ENCODE data around the gene RPTOR.

RPTOR gene

GRCh38 chr17:80893604-80894438, 349.2 kb downstream of the RPTOR start:
- DNase-seq (ENCODE audit: low spot score), result no peak

GRCh38 chr17:80894439-80894721, 349.7 kb downstream of the RPTOR start:
- no peak for DNase-seq (ENCODE audit: low spot score)

DNA sequence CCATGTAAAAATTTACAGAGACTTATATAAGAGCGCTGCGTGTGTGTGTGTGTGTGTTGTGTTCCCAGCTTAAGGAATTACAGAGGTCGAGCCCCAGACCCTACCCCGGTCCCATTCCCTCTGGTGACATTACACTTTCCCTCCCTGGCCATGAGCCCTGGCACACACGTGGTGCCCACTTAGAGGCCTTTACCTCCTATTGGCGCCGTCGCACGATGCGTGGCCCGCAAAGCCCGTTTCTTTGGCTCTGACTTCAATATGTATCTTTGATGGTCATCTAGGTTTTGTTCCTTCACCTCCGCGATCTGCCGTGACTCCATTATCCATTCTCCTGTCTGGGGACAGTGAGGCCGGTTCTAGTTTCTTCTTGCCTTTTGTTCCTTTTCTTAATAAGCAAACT, 350.1 kb downstream of the RPTOR start:
- no peak for DNase-seq (ENCODE audit: low spot score)

- no peak for DNase-seq (ENCODE audit: low spot score)
These were observed 350.7 kb downstream of the RPTOR start for GRCh38 chr17:80895366-80895765.

DNA sequence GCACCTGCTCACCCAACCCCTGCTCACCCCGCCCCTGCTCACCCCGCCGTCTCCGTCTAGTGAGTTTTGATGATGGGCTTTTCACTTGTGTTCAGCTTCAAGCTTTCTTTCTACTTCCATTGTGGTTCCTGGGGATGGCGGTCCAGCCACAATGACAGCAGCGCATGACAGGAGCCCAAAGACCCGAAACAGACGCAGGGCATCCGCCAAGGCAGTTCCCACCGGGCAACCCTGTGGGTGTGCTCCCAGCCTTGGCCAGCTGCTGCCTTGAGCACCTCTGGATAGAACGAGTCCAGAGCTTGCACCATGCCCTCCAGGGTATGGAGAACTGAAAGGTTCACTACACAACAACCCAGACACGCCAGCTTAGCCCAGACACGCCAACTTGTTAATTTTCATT, 354.1 kb downstream of the RPTOR start:
- no peak for DNase-seq (ENCODE audit: low spot score)

DNA sequence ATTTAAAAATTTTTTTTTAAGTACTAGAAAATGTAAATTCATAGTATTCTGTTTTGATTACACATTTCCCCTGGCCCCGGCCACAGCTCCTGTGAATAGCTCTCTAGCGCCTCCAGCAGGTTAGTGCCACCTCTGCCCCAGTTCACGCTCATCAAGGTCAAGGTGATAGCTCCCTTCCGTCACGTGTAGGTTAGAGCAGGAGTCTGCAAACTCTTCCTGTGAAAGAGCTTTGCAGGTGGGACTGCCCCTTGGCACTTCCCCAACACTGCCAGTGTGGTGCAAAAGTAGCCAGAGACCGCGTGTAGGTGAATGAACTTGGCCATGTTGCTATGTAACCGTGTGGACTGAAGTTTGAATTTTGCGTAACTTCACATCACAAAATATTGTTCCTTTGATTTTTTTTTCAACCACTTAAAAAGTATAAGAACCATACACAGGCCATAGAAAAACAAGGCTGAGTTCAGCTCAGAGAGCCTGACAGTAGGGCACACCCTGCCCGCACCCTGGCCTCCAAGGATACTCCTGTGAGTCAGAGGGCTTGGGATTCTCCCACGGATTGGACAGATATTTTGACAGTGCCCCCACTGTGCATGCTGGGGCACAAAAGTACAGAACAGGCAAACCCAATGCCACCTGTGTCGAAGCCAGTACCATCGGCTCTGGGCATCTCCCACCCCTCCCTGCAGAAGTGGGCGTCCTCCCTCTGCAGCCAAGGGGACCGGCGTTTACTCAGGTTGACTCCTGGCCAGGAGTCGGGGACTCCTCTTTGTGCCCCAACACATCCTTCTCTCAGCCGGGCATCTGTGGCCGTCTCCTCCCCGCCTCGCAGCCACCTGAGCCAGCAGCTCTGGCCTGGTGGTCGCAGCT, 355.0 kb downstream of the RPTOR start:
- DNase-seq (ENCODE audit: low spot score), result peak; percentile 37

GRCh38 chr17:80901319-80901718, 356.7 kb downstream of the RPTOR start:
- DNase-seq (ENCODE audit: low spot score), result no peak

- DNase-seq (ENCODE audit: low spot score), result no peak
These were observed 357.7 kb downstream of the RPTOR start for GRCh38 chr17:80902197-80902962.

GRCh38 chr17:80902963-80903611, 358.4 kb downstream of the RPTOR start:
- no peak for DNase-seq (ENCODE audit: low spot score)

DNA sequence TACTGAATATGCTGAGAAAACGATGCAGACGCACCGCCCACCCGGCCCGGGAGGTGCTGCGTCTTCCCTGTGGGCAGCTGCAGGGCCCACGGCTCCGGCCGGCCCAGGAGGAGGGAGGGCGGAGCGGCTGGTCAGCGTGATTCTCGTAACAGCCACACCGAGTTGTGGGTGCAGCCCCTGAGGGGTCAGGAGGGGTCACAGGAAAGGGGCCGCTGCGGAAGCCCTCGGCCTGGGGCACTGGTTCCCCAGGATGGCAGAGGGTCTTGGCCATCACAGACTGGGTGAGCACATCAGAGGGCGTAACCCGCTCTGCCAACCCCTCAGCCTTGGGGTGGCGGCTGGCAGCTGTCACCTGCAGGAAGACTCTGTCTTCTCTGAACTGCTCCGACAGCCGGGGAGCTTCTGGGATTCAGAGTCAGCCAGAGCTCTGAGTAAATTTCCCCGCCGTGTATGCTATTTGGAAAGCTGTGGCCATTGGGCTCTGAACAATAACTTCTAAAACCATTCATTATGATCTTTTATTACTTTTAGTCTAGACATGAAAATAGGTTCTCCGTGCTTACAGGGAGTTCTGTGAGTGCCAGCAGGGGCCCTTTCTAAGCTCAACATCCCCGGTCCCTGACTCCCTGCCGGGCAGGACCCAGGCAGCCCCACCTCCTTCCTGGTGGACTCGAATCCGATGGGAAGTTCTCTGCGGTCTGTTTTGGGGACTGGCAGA, 359.6 kb downstream of the RPTOR start:
- DNase-seq (ENCODE audit: low spot score), result no peak

- no peak for DNase-seq (ENCODE audit: low spot score)
These were observed 361.1 kb downstream of the RPTOR start for GRCh38 chr17:80905586-80906230.

- no peak for DNase-seq (ENCODE audit: low spot score)
These were observed 362.0 kb downstream of the RPTOR start for GRCh38 chr17:80906364-80907259.

- no peak for DNase-seq (ENCODE audit: low spot score)
These were observed 362.6 kb downstream of the RPTOR start for GRCh38 chr17:80907281-80907680.

DNA sequence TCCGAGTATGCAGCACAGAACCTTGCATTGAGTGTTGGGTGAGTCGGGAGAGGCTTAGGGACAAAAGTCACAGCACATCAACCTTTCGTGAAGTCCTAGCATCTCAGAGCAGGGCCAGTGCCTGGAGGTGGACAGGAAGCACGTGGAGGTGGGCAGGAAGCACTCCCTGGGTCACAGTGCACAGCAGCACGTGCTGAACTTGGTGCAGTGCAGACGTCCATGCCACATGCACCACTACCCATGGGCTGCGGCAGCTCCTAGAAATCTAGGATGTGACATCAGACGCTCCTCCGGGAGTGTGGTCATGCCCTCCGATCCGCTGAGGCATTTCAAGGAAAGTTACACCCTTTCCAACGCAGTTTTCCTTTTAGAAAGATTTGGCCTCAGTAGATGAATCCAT, 363.6 kb downstream of the RPTOR start:
- DNase-seq (ENCODE audit: low spot score), result no peak

DNA sequence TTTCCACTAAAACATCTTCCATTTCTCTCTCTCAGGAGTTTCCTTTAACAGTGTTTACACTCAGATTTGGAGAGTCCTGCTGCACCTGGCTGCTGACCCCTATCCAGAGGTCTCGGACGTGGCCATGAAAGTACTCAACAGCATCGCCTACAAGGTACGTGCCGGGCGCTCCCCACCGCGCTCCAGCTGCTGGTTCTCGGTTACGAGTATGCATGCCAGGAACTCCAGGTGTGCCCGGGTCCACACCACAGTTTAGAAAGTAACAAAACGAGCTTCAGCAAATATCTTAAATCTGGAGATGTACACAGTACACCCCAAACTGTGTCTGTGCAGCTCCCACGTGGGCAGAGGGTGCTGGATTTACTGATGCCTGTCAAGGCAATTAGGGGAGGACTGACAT, 364.1 kb downstream of the RPTOR start:
- no peak for DNase-seq (ENCODE audit: low spot score)

DNA sequence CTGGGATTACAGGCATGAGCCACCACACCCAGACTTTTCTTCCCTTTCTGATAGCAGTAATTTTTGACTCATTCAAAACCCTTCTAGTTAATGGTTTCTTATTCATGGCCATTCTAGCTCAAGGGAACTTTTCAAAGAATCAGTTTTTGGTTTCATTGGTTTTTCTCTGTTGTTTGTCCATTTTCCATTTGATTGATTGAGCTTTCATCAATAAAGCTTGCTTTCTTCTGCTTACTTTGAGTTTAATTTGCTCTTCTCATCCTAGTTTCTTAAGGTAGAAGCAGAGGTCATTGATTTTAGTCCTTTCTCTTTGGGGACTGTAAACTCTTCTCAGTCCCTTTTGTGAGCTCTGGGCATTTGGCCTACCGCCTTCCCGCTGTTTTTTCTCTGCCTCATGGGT, 365.0 kb downstream of the RPTOR start:
- DNase-seq (ENCODE audit: low spot score), result no peak

DNA sequence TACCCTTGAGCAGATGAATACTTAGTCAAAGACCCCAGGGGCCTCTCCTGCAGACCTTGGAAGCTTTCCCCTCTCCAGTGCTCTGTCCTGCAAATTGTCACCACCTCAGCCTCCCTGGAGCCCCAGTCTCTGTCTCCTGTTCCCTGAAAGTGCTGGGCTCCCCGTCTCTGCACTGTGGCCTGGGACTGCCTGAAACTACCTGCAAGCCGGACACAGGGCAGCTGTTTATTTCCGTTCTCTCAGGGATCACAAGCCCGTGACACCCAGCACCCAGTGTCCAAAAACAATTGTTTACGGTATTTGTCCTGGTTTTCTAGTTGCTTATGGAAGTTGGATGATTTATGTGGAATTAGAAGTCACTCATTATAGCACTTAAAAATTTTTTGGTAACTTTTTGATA, 365.4 kb downstream of the RPTOR start:
- no peak for DNase-seq (ENCODE audit: low spot score)

- no peak for DNase-seq (ENCODE audit: low spot score)
These were observed 367.8 kb downstream of the RPTOR start for GRCh38 chr17:80912476-80912875.

DNA sequence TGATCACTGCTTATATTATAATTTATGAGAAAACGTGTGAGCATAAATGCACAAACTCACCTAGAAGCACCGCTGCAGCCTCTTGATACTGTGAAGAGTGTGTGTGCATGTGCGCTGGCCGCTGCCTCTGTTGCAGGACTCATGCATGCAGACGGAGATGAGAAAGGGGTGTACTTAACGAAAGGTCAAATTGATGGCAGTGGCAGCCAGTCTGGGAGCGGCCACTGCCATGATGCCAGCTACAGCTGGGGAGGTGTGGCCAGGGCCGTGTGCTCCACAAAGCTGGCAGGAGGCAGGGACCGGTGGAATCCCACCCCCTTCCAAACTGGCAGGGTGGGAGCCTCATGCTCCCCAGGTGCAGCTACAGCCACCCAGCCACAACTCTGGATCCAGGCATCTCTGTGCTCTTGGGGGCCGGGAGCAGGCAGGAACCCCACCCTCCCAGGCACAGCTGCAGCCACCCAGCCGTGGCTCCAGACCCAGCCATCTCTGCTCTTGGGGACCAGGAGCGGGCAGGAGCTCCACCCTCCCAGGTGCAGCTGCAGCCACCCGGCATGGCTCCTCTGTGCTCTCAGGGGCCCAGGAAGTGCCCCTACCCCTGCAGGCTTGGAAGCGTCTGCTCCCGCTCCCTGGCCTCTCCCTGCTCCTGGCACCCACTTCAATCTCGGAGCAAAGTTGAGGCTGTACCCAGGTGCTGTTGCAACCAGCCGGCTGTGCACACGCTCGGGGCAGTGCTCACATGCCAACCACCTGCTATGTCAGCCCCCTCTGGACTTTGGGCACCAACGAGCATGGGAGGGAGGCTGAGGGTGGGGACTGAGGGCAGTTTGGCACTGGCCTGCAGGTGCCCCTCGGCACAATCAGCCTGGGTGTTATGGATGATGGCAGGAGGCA, 369.5 kb downstream of the RPTOR start:
- no peak for DNase-seq (ENCODE audit: low spot score)
